ENCODE data around the gene CPNE9.

CPNE9 gene

GRCh38 chr3:9761919-9762318 lies 58.3 kb downstream of the CPNE9 start:
- no peak overlapping the region for H2AFZ ChIP-seq (ENCODE audit: low read length)
- no peak overlapping the region for H3K4me3 ChIP-seq (ENCODE audit: low read length)
- H3K9me3 ChIP-seq (replicated peaks; ENCODE audit: insufficient read depth, low read length), result no peaks in the 10 kb centered on the region
- no peaks in the 10 kb centered on the region for H3K79me2 ChIP-seq (ENCODE audit: low read length)
- H3K9ac ChIP-seq (ENCODE audit: low read length), result no peak overlapping the region
- no peaks in the 10 kb centered on the region for H3K4me1 ChIP-seq (ENCODE audit: low read length)
- H3K9me2 ChIP-seq (replicated peaks; ENCODE audit: insufficient read depth, low read length), result no peaks in the 10 kb centered on the region
- H3K27me3 ChIP-seq (replicated peaks; ENCODE audit: insufficient read depth, low read length), result no peaks in the 10 kb centered on the region
- no peaks in the 10 kb centered on the region for H3K36me3 ChIP-seq (replicated peaks; ENCODE audit: insufficient read depth, low read length)
- no peak overlapping the region for H3K4me2 ChIP-seq (ENCODE audit: low read depth, low read length)
- H4K20me1 ChIP-seq (ENCODE audit: insufficient read depth, low read length), result no peaks in the 10 kb centered on the region
- no peak for TF ChIP-seq CTCF (IDR thresholded peaks at IDR 0.05; ENCODE audit: low read length)
- no peak for TF ChIP-seq EZH2 (optimal IDR thresholded peaks at IDR 0.05; ENCODE audit: low read depth, low read length)
- no peak for DNase-seq
- no peak overlapping the region for H3K27ac ChIP-seq (ENCODE audit: low read length)
- no peaks in the 10 kb centered on the region for H3F3A ChIP-seq (ENCODE audit: insufficient read depth, low read length)

- Histone ChIP-seq H3K4me2 (ENCODE audit: low read depth, low read length) (no peak overlapping the region), H3K27ac (ENCODE audit: low read length) (no peak overlapping the region), H3K9me2 (replicated peaks; ENCODE audit: insufficient read depth, low read length) (no peaks in the 10 kb centered on the region), H3K27me3 (replicated peaks; ENCODE audit: insufficient read depth, low read length) (no peaks in the 10 kb centered on the region), H3K4me3 (ENCODE audit: low read length) (no peak overlapping the region), H3K36me3 (replicated peaks; ENCODE audit: insufficient read depth, low read length) (no peaks in the 10 kb centered on the region), H3F3A (ENCODE audit: insufficient read depth, low read length) (no peaks in the 10 kb centered on the region), H3K9ac (ENCODE audit: low read length) (no peak overlapping the region), H3K9me3 (replicated peaks; ENCODE audit: insufficient read depth, low read length) (no peaks in the 10 kb centered on the region), H4K20me1 (ENCODE audit: insufficient read depth, low read length) (no peaks in the 10 kb centered on the region), H2AFZ (ENCODE audit: low read length) (no peak overlapping the region), H3K4me1 (ENCODE audit: low read length) (no peaks in the 10 kb centered on the region), H3K79me2 (ENCODE audit: low read length) (no peaks in the 10 kb centered on the region)
- no peak for TF ChIP-seq EZH2phosphoT487 (IDR thresholded peaks at IDR 0.05; ENCODE audit: low read length)
- no peak for TF ChIP-seq CTCF (IDR thresholded peaks at IDR 0.05; ENCODE audit: low read length)
- no peak for TF ChIP-seq EZH2 (optimal IDR thresholded peaks at IDR 0.05; ENCODE audit: low read depth, low read length)
- no peak for DNase-seq
Observed at GRCh38 chr3:9762871-9763270, 59.2 kb downstream of the CPNE9 start.

GRCh38 chr3:9765865-9766264 lies 62.2 kb downstream of the CPNE9 start:
- Histone ChIP-seq H4K20me1 (ENCODE audit: insufficient read depth, low read length) (no peaks in the 10 kb centered on the region), H3K4me3 (ENCODE audit: low read length) (no peak overlapping the region), H3K9ac (ENCODE audit: low read length) (no peak overlapping the region), H3K9me3 (replicated peaks; ENCODE audit: insufficient read depth, low read length) (no peaks in the 10 kb centered on the region), H3K36me3 (replicated peaks; ENCODE audit: insufficient read depth, low read length) (no peaks in the 10 kb centered on the region), H3K79me2 (ENCODE audit: low read length) (no peaks in the 10 kb centered on the region), H3F3A (ENCODE audit: insufficient read depth, low read length) (no peaks in the 10 kb centered on the region; the same call in 1 of the 2 replicates), H3K27me3 (replicated peaks; ENCODE audit: insufficient read depth, low read length) (no peaks in the 10 kb centered on the region), H2AFZ (ENCODE audit: low read length) (no peak overlapping the region), H3K27ac (ENCODE audit: low read length) (no peak overlapping the region), H3K4me2 (ENCODE audit: low read depth, low read length) (no peak overlapping the region), H3K9me2 (replicated peaks; ENCODE audit: insufficient read depth, low read length) (no peaks in the 10 kb centered on the region), H3K4me1 (ENCODE audit: low read length) (0 out of 2 replicates have a peak, but pooled peaks cover 5% of the 10 kb centered on the region)
- DNase-seq, result no peak
- TF ChIP-seq EZH2phosphoT487 (IDR thresholded peaks at IDR 0.05; ENCODE audit: low read length) (no peak), CTCF (IDR thresholded peaks at IDR 0.05; ENCODE audit: low read length) (no peak), EZH2 (optimal IDR thresholded peaks at IDR 0.05; ENCODE audit: low read depth, low read length) (no peak)

All from MM.1S (cell line).